Astrocyte of the spinal cord (primary cell): ENCODE results near the gene PCDH8.

ENCODE experiments used
- DNase-seq: peaks from one replicate; pipeline ENCODE4 v3.0.0; 2011; ENCODE audit warnings: low read depth, low spot score
- H3K4me3 ChIP-seq: 2 replicates; pipeline ENCODE4 v1.5.1; 2011; ENCODE audit warnings: low read depth, mild to moderate bottlenecking, low read length, moderate library complexity
- CTCF ChIP-seq: IDR thresholded peaks from 2 replicates; pipeline ENCODE4 v1.5.1; 2012; ENCODE audit warnings: low read depth, mild to moderate bottlenecking, low read length, inconsistent platforms
- in situ Hi-C: cut with HindIII; loops from 2 replicates; pipeline ENCODE4 v1.10.0; 2017; ENCODE audit warnings: low sequenced_read_pairs

PCDH8 gene

GRCh38 chr13:52810526-52810925 is 37.9 kb downstream of the PCDH8 start:
- DNase-seq = no peak
- TF ChIP-seq CTCF = no peak
- no peak overlapping the region for H3K4me3 ChIP-seq
- in situ Hi-C loops = no loop called here

- no peak overlapping the region for H3K4me3 ChIP-seq
- no peak for TF ChIP-seq CTCF
- DNase-seq = no peak
- in situ Hi-C loops = no loop called here
These were observed 38.4 kb downstream of the PCDH8 start for GRCh38 chr13:52810011-52810410.

- peak; percentile 20 for DNase-seq
- in situ Hi-C loops = no loop called here
- H3K4me3 ChIP-seq = no peak overlapping the region
- peak; percentile 34 for TF ChIP-seq CTCF
These were observed 39.1 kb downstream of the PCDH8 start for GRCh38 chr13:52809310-52809769.

GRCh38 chr13:52808842-52809219 is 39.6 kb downstream of the PCDH8 start:
- H3K4me3 ChIP-seq = no peak overlapping the region
- no peak for DNase-seq
- in situ Hi-C loops = no loop called here
- no peak for TF ChIP-seq CTCF

- in situ Hi-C loops = no loop called here
- DNase-seq = no peak
- TF ChIP-seq CTCF = no peak
- no peak overlapping the region for H3K4me3 ChIP-seq
These were observed 42.4 kb downstream of the PCDH8 start for GRCh38 chr13:52806029-52806428.

GRCh38 chr13:52804202-52804641 is 44.2 kb downstream of the PCDH8 start:
- no peak overlapping the region for H3K4me3 ChIP-seq
- no peak for DNase-seq
- in situ Hi-C loops = no loop called here
- TF ChIP-seq CTCF = no peak

GRCh38 chr13:52800856-52801255 is 47.6 kb downstream of the PCDH8 start:
- no peak overlapping the region for H3K4me3 ChIP-seq
- TF ChIP-seq CTCF = no peak
- in situ Hi-C loops = no loop called here
- DNase-seq = no peak
